8988T (cell line): ENCODE measurements around the gene DCTN5.

Experiments
- DNase-seq: peaks from one replicate; pipeline ENCODE4 v3.0.0; 2011

DCTN5 gene

GRCh38 chr16:23666571-23667354 lies 25.5 kb downstream of the DCTN5 start:
- DNase-seq = no peak

DNA sequence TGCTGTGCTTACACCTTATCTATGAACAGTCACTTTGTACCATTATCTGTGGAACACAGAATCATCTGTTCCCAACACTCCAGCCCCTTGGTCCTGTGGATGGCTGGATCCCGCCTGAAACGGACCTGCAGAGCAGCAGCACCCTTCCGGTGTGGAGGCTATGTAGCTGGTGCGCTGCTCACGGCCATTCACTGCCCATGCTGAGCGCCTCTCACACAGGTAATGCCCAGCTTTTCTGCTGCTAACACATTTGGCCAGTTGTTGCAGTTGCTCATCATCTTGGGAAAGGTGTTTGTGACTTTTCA lies 26.0 kb downstream of the DCTN5 start:
- no peak for DNase-seq

GRCh38 chr16:23668225-23668624 lies 27.0 kb downstream of the DCTN5 start:
- DNase-seq = no peak

DNA sequence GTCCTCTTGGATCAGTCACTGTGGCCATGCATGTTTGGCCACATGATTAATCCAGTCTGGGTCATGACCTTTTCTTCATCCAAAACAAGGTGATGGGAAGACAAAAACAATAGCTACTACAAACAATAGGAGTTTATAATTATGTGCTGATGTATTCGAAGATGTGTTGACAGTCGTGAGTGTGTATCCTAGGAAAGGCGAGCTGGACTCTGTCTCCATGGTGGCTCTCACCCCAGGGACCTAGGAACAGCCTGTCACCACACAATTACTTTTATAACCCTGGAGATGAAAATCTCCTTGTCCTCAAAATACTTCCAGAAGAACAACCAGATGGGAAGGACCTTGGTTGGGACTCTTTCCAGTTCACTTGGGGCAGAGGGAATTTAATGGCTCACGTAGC lies 27.6 kb downstream of the DCTN5 start:
- no peak for DNase-seq

GRCh38 chr16:23670137-23670776 lies 29.0 kb downstream of the DCTN5 start:
- no peak for DNase-seq

DNA sequence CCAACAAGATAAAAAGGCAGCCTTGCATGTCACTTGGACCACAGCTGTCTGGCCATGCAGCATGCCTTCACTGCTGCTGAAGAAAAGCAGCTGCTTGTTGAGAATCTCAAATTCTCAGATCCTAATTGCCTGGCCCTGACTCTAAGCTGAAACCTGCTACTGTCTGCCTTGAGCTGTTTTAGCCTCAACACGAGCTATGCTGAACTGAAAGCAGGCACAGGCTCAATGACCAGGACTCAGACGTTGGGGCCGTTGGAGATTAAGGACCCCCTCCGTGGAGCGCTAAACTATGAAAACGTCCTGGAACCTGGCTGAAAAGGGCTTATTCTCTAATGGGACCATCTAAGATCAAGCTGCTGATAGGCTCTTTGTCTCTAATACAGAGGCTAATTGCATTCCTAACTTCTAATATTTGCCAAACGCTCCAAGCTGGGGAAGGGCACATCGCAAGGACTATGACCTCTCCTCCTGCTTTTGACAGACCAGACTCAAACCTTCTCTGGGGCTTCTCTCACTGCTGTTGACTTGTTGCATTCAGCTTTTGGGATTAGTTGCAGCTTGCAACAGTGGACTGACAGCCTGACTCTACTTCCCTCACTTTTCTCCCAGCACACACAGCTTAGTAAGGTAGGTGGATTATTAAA lies 32.8 kb downstream of the DCTN5 start:
- no peak for DNase-seq

DNA sequence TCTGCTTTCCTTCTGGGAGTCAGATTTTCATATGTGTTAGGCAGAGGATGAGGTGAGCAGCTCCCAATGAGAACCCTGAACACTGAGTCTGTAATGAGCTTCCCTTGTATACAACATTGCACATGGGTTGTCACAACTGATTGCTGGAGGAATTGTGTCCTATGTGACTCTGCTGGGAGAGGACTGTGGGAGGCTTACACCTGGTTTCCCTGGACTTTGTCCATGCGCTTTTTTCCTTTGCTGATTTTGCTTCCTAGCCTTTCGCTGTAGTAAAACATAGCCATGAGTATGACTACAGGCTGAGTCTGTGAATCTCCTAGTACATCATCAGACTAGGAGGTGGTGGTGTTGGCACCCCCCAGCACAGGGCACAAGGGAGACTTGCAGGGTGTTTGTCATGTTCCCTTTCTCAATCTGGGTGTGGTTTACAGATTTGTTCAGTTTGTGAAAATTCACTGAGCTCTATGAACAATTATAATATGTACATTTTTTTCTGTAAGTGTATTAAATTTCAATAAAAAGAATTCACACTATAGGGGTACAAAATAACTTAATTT lies 35.7 kb downstream of the DCTN5 start:
- no peak for DNase-seq

GRCh38 chr16:23678430-23679273 lies 37.4 kb downstream of the DCTN5 start, which contains the start of gene PLK1:
PLK1 (plus strand) TSS chr16:23678889; CDS start chr16:23678933, 44 bp downstream.
- peak; percentile 83 for DNase-seq

DNA sequence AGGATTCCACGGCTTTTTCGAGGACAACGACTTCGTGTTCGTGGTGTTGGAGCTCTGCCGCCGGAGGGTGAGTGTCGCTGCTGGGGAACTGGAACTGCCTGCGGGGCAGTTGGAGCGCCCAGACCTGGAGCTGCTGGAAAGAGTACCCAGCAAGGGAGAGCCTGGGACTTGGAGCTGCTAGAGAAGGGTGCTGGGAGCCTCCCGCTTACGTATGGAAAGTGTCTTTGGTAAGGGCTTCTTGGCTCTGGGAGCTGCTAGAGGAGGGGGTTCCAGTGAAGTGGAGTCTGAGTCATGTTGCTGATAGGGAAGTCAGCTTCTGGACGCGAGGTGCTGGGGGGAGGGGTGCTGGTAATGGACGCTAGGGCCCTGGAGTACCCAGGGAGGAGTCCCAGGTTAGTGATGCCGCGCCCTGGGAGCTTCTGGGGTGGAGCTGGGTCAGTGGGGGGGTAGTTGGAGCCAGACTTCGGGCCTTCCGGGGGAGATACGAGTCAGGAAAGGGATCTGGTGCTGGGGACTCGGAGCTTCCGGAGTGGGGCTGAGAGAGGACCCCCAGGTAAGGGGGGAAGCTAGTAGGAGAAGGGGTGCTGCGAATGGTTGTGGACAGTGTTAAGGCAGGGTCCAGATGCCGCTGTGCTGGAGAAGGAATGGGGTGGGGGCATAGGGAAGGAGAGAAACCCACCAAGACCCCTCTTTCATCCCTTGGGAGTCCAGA lies 38.2 kb downstream of the DCTN5 start:
- no peak for DNase-seq

DNA sequence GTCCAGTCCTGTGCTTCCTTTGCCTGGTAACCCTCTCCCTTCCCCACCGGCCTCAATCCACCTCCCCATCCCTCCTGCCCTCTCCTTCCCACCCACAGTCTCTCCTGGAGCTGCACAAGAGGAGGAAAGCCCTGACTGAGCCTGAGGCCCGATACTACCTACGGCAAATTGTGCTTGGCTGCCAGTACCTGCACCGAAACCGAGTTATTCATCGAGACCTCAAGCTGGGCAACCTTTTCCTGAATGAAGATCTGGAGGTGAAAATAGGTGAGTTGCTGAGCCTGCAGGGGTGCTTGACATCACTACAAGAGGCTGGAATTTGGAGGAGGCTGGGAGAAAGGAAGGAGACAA lies 38.7 kb downstream of the DCTN5 start:
- no peak for DNase-seq

- no peak for DNase-seq
These were observed 40.9 kb downstream of the DCTN5 start for GRCh38 chr16:23682181-23682580.

- no peak for DNase-seq
These were observed 42.2 kb downstream of the DCTN5 start for GRCh38 chr16:23683487-23683886.

GRCh38 chr16:23687034-23687808 lies 46.0 kb downstream of the DCTN5 start:
- no peak for DNase-seq

DNA sequence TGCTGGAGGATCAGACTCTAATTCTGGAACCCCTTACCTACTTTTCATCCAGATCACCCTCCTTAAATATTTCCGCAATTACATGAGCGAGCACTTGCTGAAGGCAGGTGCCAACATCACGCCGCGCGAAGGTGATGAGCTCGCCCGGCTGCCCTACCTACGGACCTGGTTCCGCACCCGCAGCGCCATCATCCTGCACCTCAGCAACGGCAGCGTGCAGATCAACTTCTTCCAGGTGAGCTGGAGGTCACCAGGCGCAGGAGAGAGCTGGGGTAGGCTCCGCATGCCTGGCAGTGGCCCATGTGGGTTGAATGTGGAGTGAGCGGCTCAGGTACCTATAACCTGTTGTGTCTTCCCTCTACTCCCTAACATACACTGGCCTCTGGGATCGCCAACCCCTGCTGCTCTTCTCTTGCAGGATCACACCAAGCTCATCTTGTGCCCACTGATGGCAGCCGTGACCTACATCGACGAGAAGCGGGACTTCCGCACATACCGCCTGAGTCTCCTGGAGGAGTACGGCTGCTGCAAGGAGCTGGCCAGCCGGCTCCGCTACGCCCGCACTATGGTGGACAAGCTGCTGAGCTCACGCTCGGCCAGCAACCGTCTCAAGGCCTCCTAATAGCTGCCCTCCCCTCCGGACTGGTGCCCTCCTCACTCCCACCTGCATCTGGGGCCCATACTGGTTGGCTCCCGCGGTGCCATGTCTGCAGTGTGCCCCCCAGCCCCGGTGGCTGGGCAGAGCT lies 48.3 kb downstream of the DCTN5 start:
- DNase-seq = no peak

DNA sequence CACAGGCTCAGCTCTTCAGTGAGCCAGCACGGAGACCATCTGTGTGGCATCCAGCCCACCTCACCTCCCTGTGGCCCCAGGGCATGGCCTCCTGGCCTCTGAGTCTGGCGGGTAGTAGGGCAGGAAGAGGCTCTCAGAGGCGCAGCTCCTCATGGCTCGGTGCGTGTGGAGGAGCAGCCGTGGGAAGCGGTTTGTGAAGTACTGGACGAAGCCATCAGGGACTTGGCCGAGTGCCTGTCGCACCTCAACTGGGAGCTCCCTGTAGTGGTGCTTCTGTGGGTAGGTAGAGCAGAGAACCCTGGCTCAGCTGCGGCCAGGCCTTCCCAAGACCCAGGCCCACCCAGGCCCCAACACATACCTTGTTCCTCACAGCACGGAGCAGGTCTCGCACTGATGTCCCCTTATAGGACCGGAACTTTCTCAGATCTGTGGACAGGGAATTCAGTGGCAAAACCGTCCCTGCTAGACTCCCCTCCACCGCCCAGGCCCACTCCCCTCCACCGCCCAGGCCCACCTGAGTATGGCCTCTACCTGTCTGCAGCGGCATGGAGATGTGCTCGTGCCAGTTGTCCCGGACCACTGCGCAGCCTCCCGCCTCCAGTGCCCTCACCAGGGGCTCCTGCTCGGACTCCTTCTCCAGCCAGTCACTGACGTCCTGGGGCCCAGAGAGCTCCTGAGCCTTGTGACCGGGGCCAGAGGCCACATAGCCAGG lies 49.7 kb downstream of the DCTN5 start:
- DNase-seq = no peak

- no peak for DNase-seq
These were observed 50.4 kb downstream of the DCTN5 start for GRCh38 chr16:23691483-23692189.

DNA sequence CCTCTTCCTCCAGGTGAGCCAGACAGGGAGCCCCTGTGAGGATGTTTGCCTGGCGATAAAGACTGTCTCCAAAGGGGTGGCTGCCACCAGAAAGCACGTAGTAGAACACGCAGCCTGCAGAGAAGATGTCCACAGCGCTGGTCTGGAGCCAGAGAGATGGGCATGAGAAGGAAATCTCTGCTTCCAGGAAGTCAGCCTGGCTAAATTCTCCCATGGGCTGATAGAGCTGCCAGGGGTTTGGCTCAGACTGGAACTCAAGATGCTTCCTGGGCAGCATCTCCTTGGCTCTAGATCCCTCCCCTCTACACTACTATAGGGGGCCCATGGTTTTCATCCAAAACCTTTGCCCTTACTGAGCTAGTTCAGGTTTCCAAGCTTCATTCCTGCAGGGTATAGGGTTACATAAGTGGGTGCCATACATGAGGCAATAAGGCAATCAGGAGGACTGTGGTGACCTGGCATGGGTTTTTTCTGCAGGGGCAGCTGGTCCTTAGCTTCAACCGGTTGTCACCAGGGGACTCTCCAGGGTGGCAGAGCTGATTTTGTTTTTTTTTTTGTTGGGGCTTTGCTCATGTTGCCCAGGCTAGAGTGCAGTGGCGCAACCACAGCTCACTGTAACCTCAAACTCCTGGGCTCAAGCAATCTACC lies 51.0 kb downstream of the DCTN5 start:
- DNase-seq = no peak

DNA sequence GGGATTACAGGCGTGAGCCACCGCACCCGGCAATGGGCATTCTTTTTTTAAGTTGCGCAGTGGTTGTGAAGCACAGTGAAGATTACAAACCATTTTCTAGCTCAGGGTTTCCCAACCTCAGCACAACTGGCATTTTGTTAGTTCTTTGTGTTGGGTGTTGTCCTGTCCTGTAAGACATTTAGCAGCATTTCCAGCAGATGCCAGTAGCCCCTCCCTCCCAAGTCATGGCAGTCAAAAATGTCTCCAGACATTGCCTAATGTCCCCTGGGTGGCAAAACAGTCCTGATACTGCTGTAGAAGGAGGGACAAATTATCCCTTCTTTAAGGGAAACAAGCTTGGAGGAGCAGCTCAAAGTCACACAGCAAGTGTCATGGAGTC lies 53.0 kb downstream of the DCTN5 start:
- DNase-seq = no peak
